ENCODE results near the gene CLEC1A. TPM values are rescaled to one million over a fixed set of nuclear protein-coding genes. Genes with fewer than 3 reads are reported as not detected.

The CLEC1A gene
- total and polyA plus RNA-seq, 9 donors, result 1.5 to 13.8 (median 4.5) TPM

- H3K27ac ChIP-seq, result no peak within 1 kb of the TSS
- no peaks in the 10 kb centered on the region for H3K36me3 ChIP-seq
- H3K9me3 ChIP-seq, result no peaks in the 10 kb centered on the region
- no peak within 1 kb of the TSS for H3K4me3 ChIP-seq
- no peaks in the 10 kb centered on the region for H3K4me1 ChIP-seq (ENCODE audit: insufficient read depth)
- no peaks in the 10 kb centered on the region for H3K27me3 ChIP-seq
- DNase-seq, result no peak
- TF ChIP-seq CTCF (IDR thresholded peaks at IDR 0.05) (no peak), EP300 (IDR thresholded peaks at IDR 0.05) (no peak), POLR2A (IDR thresholded peaks at IDR 0.05) (no peak)
- 80 to 89% (median 82%) methylated on average over 1 of the region's 1 CpG for WGBS, 3 donors
- intact Hi-C loops (cut with DNase I), result loop anchor here in 2 of 4 donors (10.0 kb wide), 2 partner anchors 95 to 105 kb away; partner anchors contain the start of gene CLEC9A (in 1 of the 2)
Measured at GRCh38 chr12:10130042-10130441, 31.3 kb upstream of the CLEC1A start, which contains the start of gene CLEC7A. Gene CLEC7A (minus strand): TSS chr12:10130199. CDS start chr12:10130082, 117 bp downstream.

DNA sequence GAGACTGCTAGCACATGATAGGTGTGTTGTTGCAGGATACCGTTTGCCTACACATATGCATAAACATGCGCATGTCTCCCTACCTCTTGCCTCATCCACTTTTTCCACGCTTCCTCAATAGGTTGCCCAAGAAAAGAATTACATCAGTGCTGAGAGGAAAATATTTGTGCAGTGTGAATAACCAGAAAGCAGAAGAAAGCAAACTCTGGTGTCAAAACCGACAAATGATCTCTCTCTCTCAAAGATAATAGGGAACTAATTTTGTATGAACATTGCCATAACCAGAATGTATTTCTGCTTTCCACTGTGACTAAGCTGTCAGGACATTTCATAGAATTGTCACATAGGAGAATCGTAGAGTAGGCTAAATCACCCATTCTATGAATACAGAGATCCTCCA, 29.9 kb upstream of the CLEC1A start:
- intact Hi-C loops (cut with DNase I), result loop anchor here in 1 of 4 donors (10.0 kb wide), 1 partner anchor 54 kb away; no protein-coding TSS in a partner anchor
- Histone ChIP-seq H3K9me3 (no peaks in the 10 kb centered on the region), H3K27me3 (no peaks in the 10 kb centered on the region), H3K27ac (no peak overlapping the region), H3K36me3 (no peaks in the 10 kb centered on the region), H3K4me3 (no peak overlapping the region), H3K4me1 (ENCODE audit: insufficient read depth) (no peaks in the 10 kb centered on the region)
- no peak for DNase-seq
- 76 to 80% (median 79%) methylated on average over 5 of the region's 5 CpGs for WGBS, 3 donors
- no peak for TF ChIP-seq CTCF (IDR thresholded peaks at IDR 0.05)
- TF ChIP-seq EP300 (IDR thresholded peaks at IDR 0.05), result no peak

GRCh38 chr12:10126413-10126812, 27.6 kb upstream of the CLEC1A start:
- Histone ChIP-seq H3K9me3 (no peaks in the 10 kb centered on the region), H3K4me3 (no peak overlapping the region), H3K4me1 (ENCODE audit: insufficient read depth) (no peaks in the 10 kb centered on the region), H3K27me3 (no peaks in the 10 kb centered on the region), H3K36me3 (no peaks in the 10 kb centered on the region), H3K27ac (no peak overlapping the region)
- 81 to 88% (median 83%) methylated on average over 1 of the region's 1 CpG for WGBS, 3 donors
- DNase-seq, result no peak
- no peak for TF ChIP-seq CTCF (IDR thresholded peaks at IDR 0.05)
- no peak for TF ChIP-seq POLR2A (IDR thresholded peaks at IDR 0.05)
- no peak for TF ChIP-seq EP300 (IDR thresholded peaks at IDR 0.05)
- intact Hi-C loops (cut with DNase I), result loop anchor here in 1 of 4 donors (10.0 kb wide), 1 partner anchor 52 kb away; no protein-coding TSS in a partner anchor

DNA sequence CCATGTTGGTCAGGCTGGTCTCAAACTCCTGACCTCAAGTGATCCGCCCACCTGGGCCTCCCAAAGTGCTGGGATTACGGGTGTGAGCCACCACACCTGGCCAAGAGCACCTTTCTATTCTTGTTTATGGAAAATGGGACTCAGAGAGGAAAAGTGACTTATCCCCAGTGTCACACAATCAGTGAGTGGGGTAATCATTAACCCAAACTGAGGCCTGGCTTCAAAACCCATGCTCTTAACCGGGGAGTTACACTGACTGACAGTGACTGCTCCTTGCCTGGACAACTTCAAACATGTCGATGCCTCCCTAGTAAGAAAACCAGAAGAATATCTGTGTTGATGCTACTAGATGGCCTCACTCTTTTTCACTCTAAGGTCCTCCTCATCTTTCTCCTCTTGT, 23.9 kb upstream of the CLEC1A start:
- intact Hi-C loops (cut with DNase I), result loop anchor here in 1 of 4 donors (10.0 kb wide), 1 partner anchor 48 kb away; no protein-coding TSS in a partner anchor
- Histone ChIP-seq H3K27me3 (no peaks in the 10 kb centered on the region), H3K36me3 (no peaks in the 10 kb centered on the region), H3K27ac (no peak overlapping the region), H3K4me3 (no peak overlapping the region), H3K9me3 (no peaks in the 10 kb centered on the region), H3K4me1 (ENCODE audit: insufficient read depth) (no peaks in the 10 kb centered on the region)
- DNase-seq, result no peak
- TF ChIP-seq POLR2A (IDR thresholded peaks at IDR 0.05), result no peak
- TF ChIP-seq EP300 (IDR thresholded peaks at IDR 0.05), result no peak
- TF ChIP-seq CTCF (IDR thresholded peaks at IDR 0.05), result no peak
- WGBS, 3 donors, result 69 to 90% (median 83%) methylated on average over 4 of the region's 4 CpGs

Measured in ovary (tissue), 9 donors.